ENCODE data around the gene EXOC1L.

The EXOC1L gene

GRCh38 chr4:55819634-55820033 lies at the start of gene EXOC1L:
EXOC1L (plus strand) TSS chr4:55819790; CDS start chr4:55820027, 237 bp downstream.
- peak; percentile 12 for DNase-seq (ENCODE audit: low read depth)
- H3K4me3 ChIP-seq (ENCODE audit: low read depth, low read length) = peak within 1 kb of the TSS; percentile 30
- TF ChIP-seq CTCF (conservative IDR thresholded peaks at IDR 0.05; ENCODE audit: low read depth, low read length) = peak; percentile 23

- H3K4me3 ChIP-seq (ENCODE audit: low read depth, low read length) = no peak overlapping the region
- DNase-seq (ENCODE audit: low read depth) = no peak
- no peak for TF ChIP-seq CTCF (conservative IDR thresholded peaks at IDR 0.05; ENCODE audit: low read depth, low read length)
Observed at GRCh38 chr4:55770662-55771061, 48.9 kb upstream of the EXOC1L start.

- no peak for DNase-seq (ENCODE audit: low read depth)
- H3K4me3 ChIP-seq (ENCODE audit: low read depth, low read length) = no peak overlapping the region
- no peak for TF ChIP-seq CTCF (conservative IDR thresholded peaks at IDR 0.05; ENCODE audit: low read depth, low read length)
Observed at GRCh38 chr4:55781341-55781740, 38.2 kb upstream of the EXOC1L start.

- no peak overlapping the region for H3K4me3 ChIP-seq (ENCODE audit: low read depth, low read length)
- DNase-seq (ENCODE audit: low read depth) = no peak
- no peak for TF ChIP-seq CTCF (conservative IDR thresholded peaks at IDR 0.05; ENCODE audit: low read depth, low read length)
Observed at GRCh38 chr4:55781812-55782211, 37.8 kb upstream of the EXOC1L start.

- DNase-seq (ENCODE audit: low read depth) = no peak
- TF ChIP-seq CTCF (conservative IDR thresholded peaks at IDR 0.05; ENCODE audit: low read depth, low read length) = no peak
- no peak overlapping the region for H3K4me3 ChIP-seq (ENCODE audit: low read depth, low read length)
Observed at GRCh38 chr4:55783584-55783983, 36.0 kb upstream of the EXOC1L start.

- no peak for TF ChIP-seq CTCF (conservative IDR thresholded peaks at IDR 0.05; ENCODE audit: low read depth, low read length)
- H3K4me3 ChIP-seq (ENCODE audit: low read depth, low read length) = no peak overlapping the region
- DNase-seq (ENCODE audit: low read depth) = no peak
Observed at GRCh38 chr4:55784747-55785146, 34.8 kb upstream of the EXOC1L start.

- DNase-seq (ENCODE audit: low read depth) = peak; percentile 12
- TF ChIP-seq CTCF (conservative IDR thresholded peaks at IDR 0.05; ENCODE audit: low read depth, low read length) = no peak
- no peak overlapping the region for H3K4me3 ChIP-seq (ENCODE audit: low read depth, low read length)
Observed at GRCh38 chr4:55791666-55792065, 27.9 kb upstream of the EXOC1L start.
